ENCODE measurements around the gene MAP3K3.
"Not testable (repeated sequence)": the region's sequence is repeated elsewhere in the genome, so short reads cannot be mapped to it uniquely, and the experiment has no call there.

The MAP3K3 gene

DNA sequence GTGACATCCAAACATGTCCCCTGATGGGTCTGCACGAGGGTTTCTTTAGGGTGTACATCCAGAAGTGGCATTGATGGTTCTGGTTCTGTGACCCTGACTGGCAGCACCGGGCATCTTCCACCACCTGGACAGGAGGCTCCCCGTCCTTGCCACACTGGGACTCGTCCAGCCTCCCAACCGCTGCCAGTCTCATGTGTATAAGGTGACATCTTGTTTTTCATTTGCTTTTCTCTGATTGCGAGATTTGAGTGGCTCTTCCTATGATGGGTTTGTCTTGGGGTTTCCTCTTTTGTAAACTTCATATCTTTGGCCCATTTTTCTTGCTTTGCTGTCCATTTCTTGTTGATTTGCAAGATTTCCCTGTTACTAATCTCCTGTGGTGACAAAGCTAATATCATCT is 86.9 kb downstream of the MAP3K3 start:
- no peak for DNase-seq

DNA sequence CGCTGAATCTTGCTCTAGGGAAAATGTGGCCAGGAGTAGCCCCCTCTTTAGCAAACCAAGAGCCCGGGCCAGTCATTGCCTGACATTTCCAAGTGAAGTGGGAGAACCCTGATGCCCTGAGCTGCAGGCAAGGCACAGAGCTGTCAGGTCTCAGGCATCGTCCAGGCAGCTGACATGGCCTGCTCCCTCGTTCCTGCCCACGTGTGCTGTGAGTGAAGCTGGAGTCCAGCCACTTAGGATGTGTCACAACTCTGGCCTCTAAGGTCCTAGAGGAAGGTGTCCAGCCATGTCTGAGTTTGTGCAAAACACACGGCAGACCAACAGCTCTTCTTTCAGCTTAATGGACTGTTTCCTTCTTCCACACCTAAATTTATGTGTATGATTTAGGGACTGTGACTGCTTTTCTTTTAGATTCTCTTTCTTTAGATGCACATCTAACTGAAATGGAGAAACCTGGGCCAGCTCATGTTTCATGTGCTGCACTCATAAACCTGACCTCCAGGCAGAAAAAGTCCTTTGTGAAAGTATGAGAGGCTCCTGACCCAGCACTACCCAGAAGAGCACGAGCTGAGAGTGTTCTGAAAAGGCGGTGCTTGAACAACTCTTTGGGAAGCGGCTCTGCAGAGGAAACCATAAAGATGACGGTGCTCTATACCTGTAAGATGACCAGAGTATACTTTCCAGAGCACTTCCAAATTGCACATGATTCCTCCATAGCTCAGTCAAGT is 92.5 kb downstream of the MAP3K3 start:
- no peak for DNase-seq

DNA sequence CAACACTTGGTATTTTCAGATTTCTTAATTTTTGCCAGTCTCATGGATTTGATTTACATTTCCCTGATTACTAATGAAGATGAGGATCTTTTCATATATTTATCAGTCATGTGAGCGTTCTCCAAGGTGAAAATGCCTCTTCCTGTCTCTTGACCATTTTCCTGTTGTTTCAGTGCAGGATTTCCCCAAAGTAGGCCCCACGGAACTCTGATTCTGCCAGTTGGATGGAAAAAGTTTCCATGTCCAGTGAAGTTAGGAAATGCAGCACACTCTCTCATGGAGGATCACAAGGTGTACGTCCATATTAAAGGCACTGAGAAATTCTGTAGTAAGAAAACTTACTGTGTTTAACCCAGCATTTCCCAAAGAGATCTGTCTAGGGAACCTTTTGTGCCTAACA is 94.2 kb downstream of the MAP3K3 start:
- DNase-seq = no peak

DNA sequence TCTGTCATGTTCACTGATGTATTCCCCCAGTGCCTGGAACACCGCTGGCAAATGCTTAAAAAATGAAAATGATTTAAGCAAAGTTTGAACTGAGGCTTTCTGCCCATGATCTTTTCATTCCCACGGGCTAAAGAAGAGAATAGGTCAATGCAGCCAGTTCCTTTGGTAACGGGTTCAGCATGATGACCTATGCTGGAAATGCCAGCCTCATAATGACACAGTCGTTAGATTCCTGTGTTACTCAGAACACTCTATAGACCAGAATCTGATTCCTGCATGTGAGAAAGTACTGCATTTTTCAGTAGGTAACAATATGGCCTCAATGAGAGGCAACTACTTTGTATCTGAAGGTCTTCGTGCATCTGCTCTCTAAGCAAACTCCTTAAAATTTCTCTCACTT is 96.8 kb downstream of the MAP3K3 start:
- no peak for DNase-seq

DNA sequence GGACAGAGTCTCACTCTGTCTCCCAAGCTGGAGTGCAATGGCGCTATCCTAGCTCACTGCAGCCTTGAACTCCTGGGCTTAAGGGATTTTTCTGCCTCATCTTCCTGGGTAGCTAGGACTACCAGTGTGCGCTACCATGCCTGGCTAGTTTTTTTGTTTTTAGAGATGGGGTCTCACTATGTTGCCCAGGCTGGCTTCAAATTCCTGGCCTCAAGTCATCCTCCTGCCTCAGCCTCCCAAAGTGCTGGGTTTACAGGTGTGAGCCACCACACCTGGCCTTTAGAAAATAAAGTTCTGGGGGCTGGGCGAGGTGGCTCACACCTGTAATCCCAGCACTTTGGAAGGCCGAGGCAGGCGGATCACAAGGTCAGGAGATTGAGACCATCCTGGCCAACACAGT is 98.0 kb downstream of the MAP3K3 start:
- not testable (repeated sequence) for DNase-seq

DNA sequence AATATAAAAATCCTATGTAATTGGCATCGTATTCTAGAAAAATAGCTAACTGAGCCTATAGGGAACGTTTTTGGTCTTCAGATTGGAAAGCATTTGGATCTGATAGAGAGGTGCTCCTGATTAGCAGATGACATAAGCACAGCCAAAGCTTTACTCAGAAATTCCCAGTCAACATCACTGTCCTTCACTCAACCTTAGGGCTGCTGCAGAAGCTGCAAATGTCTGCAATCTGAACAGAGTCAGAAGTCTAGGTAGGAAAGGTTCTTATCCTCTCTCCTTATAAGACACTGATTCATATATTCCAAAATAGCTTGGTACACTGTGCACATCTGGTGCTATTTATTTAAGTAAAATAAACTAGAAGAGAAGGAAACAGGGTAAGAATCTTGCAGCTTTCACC is 100.2 kb downstream of the MAP3K3 start:
- DNase-seq = no peak

DNA sequence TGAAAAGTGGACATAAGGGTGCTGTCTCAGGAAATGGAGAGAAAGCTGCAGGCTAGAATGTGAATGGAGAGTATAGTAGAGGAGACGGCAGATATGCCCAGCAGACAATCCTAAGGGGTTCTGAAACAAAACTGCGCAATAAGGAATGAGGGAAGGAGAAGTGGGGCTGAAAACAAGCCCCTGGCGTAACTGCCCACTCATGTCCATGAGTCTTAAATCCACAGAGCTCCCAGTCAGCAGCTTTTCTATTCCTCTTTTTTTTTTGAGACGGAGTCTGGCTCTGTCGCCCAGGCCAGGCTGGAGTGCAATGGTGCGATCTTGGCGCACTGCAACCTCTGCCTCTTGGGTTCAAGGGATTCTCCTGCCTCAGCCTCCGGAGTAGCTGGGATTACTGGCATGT is 113.5 kb downstream of the MAP3K3 start:
- DNase-seq = no peak

DNA sequence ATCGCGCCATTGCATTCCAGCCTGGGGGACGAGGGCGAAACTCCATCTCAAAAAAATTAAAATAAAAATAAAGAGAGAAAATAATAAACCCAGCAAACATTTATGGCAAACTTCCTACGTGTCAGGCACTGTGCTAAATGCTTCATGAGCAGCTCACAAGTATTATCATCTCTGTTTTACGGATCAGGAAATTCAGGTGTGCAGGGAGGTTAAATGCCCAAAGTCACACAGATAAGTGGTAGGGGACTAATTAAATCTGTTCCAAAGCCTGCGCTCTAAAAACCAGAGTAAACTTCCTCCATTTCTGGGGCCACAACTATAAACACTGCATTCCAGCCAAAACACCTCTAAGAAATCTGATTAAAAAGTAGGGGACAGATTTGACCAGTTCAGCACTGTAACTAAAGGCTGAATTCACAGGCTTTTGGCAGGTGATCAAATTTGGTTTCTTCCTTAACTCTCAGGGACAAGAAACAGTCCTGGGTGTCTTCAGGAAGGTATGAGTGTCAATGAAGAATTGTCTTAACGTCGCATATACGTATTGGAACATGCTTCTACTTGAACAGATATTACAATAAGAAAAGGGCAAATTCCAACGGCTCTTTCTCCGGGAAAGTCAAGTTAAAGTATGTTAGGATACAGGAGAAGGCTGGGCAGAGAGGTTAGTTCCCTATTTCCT is 118.4 kb downstream of the MAP3K3 start:
- peak; percentile 50 to 55 for DNase-seq

DNA sequence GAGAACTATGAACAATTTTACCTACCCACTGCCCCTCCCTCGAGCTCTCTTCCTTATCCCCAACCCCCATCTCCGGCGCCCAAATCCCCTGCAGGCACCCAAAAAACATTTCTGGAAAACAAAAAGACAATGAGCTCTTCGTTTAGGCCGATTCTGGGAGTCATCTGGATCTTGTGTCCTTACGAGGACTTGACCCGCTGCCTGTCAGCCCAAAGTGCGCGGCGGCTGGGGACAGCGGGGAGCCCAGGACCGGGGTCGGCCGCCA is 118.9 kb downstream of the MAP3K3 start:
- DNase-seq = peak in 1 of 2 experiments; percentile 54

DNA sequence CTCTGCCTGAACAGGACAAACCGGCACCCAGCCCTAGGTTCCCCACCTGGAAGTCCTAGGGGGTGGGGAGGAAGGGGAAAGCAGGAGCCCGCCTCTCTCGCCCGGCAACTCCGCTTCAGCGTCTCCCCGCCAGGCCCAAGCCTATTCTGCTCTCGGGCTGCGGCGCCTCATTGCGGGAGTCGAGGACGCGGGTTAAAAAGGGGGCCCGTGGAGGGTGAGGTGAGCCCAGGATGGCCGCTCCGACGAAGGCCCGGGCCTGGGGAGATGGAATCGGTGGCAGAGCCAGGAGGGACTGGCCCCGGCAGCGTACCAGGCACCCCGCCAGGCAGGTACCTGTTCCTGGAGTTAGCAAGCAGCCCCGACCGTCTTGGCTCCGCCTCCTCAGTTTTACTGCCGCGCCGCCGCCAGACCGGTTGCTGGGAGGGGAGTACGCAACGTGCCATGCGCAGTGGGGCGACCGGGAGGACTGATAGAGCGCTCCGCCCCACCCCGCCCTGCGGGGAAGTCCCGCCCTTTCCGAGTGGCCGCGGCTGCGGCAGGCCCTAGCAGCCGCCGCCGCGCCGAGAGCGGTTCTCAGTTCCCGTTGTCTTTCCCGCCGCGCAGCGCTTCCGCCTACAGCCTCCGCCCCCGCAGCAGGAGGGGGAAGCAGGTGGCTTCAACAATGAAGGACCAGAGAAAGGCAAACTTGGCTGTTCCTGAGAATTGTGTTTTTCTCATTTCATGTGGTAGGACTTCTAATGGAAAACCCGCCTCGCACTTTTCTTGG is 119.4 kb downstream of the MAP3K3 start, which contains the start of gene STRADA:
TSS of gene STRADA (minus strand) at position 392 of the 766 bp plus-strand sequence. CDS start 13,430 bp downstream, outside the sequence.
- peak; percentile 99 for DNase-seq
